ENCODE results near the gene TTC32.
"Not testable (repeated sequence)": the region's sequence is repeated elsewhere in the genome, so short reads cannot be mapped to it uniquely, and the experiment has no call there.

DNA sequence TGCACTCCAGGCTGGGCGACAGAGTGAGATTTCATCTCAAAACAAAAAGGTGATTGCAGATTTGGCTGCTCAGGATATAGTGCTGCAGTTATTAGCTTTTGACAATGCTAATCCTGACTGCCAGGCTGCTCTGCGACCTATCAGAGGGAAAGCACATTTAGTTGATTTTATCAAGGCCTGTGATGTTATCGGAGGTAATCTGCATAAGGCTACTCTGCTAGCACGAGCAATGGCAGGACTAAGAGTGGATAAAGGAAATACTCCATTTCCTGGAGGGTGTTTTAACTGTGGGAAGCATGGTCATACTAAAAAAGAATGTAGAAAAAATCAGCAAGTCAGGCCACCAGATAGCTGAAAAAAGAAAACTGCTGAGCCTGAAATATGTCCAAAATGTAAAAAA lies 22.7 kb upstream of the TTC32 start:
- TF ChIP-seq POLR2A (IDR thresholded peaks at IDR 0.05; ENCODE audit: low read depth, low read length); JUN (IDR thresholded peaks at IDR 0.05; ENCODE audit: borderline replicate concordance, insufficient read depth, insufficient read length, low read depth); EZH2 (IDR thresholded peaks at IDR 0.05; ENCODE audit: borderline replicate concordance, low read depth, low read length, severe bottlenecking); POLR2AphosphoS5 (IDR thresholded peaks at IDR 0.05; ENCODE audit: insufficient read depth, low read depth, low read length); MYC (IDR thresholded peaks at IDR 0.05; ENCODE audit: low read depth, low read length): not testable (repeated sequence)
- TF ChIP-seq, protein P1, sequence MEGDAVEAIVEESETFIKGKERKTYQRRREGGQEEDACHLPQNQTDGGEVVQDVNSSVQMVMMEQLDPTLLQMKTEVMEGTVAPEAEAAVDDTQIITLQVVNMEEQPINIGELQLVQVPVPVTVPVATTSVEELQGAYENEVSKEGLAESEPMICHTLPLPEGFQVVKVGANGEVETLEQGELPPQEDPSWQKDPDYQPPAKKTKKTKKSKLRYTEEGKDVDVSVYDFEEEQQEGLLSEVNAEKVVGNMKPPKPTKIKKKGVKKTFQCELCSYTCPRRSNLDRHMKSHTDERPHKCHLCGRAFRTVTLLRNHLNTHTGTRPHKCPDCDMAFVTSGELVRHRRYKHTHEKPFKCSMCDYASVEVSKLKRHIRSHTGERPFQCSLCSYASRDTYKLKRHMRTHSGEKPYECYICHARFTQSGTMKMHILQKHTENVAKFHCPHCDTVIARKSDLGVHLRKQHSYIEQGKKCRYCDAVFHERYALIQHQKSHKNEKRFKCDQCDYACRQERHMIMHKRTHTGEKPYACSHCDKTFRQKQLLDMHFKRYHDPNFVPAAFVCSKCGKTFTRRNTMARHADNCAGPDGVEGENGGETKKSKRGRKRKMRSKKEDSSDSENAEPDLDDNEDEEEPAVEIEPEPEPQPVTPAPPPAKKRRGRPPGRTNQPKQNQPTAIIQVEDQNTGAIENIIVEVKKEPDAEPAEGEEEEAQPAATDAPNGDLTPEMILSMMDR (IDR thresholded peaks at IDR 0.05; ENCODE audit: extremely low read depth in 1 of 2, insufficient read depth in 1 of 2, low read depth in 1 of 2, low read length in 2 of 2), result not testable (repeated sequence)

All from endothelial cell of umbilical vein (primary cell).